Measurements from ENCODE around the gene FOXO4.

- TF ChIP-seq CBFB (CRISPR knock-in tag; IDR thresholded peaks at IDR 0.05; ENCODE audit: low read depth) (no peak), SP1 (CRISPR knock-in tag; conservative IDR thresholded peaks at IDR 0.05) (no peak), FOXP1 (CRISPR knock-in tag; IDR thresholded peaks at IDR 0.05; ENCODE audit: borderline replicate concordance) (no peak), STAT6 (CRISPR knock-in tag; conservative IDR thresholded peaks at IDR 0.05; ENCODE audit: low read depth) (no peak), USF1 (CRISPR knock-in tag; IDR thresholded peaks at IDR 0.05) (no peak), NFE2L1 (CRISPR knock-in tag; IDR thresholded peaks at IDR 0.05) (no peak), NR2C2 (CRISPR knock-in tag; IDR thresholded peaks at IDR 0.05) (no peak), SMAD4 (CRISPR knock-in tag; IDR thresholded peaks at IDR 0.05) (no peak)
- TF ChIP-seq, protein P1, sequence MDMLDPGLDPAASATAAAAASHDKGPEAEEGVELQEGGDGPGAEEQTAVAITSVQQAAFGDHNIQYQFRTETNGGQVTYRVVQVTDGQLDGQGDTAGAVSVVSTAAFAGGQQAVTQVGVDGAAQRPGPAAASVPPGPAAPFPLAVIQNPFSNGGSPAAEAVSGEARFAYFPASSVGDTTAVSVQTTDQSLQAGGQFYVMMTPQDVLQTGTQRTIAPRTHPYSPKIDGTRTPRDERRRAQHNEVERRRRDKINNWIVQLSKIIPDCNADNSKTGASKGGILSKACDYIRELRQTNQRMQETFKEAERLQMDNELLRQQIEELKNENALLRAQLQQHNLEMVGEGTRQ (CRISPR knock-in tag; IDR thresholded peaks at IDR 0.05): no peak
- TF ChIP-seq, protein P2, sequence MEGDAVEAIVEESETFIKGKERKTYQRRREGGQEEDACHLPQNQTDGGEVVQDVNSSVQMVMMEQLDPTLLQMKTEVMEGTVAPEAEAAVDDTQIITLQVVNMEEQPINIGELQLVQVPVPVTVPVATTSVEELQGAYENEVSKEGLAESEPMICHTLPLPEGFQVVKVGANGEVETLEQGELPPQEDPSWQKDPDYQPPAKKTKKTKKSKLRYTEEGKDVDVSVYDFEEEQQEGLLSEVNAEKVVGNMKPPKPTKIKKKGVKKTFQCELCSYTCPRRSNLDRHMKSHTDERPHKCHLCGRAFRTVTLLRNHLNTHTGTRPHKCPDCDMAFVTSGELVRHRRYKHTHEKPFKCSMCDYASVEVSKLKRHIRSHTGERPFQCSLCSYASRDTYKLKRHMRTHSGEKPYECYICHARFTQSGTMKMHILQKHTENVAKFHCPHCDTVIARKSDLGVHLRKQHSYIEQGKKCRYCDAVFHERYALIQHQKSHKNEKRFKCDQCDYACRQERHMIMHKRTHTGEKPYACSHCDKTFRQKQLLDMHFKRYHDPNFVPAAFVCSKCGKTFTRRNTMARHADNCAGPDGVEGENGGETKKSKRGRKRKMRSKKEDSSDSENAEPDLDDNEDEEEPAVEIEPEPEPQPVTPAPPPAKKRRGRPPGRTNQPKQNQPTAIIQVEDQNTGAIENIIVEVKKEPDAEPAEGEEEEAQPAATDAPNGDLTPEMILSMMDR (IDR thresholded peaks at IDR 0.05): no peak
- TF ChIP-seq, protein P3, sequence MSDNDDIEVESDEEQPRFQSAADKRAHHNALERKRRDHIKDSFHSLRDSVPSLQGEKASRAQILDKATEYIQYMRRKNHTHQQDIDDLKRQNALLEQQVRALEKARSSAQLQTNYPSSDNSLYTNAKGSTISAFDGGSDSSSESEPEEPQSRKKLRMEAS (CRISPR knock-in tag; IDR thresholded peaks at IDR 0.05): no peak
These were observed 35.9 kb downstream of the FOXO4 start for GRCh38 chrX:71131510-71131909.
